HUES6 (cell line): ENCODE data around the gene DDX43.
"Not testable (repeated sequence)": the region's sequence is repeated elsewhere in the genome, so short reads cannot be mapped to it uniquely, and the experiment has no call there.

Source experiments
- H3K27ac ChIP-seq: 2 replicates; pipeline ENCODE4 v1.7.0; 2013; ENCODE audit warnings: low read depth, mild to moderate bottlenecking, low read length, inconsistent platforms
- H3K27me3 ChIP-seq: 2 replicates; pipeline ENCODE4 v1.6.1; 2013; ENCODE audit warnings: low read length; ENCODE audit not compliant: control insufficient read depth, insufficient read depth
- H3K36me3 ChIP-seq: 2 replicates; pipeline ENCODE4 v1.6.1; 2013; ENCODE audit warnings: low read length; ENCODE audit not compliant: control insufficient read depth, insufficient read depth
- H3K4me1 ChIP-seq: 2 replicates; pipeline ENCODE4 v1.6.1; 2013; ENCODE audit warnings: low read length; ENCODE audit not compliant: control insufficient read depth, insufficient read depth
- H3K4me3 ChIP-seq: 2 replicates; pipeline ENCODE4 v1.5.1; 2013; ENCODE audit warnings: low read depth, low read length
- H3K9ac ChIP-seq: one replicate; pipeline ENCODE4 v1.6.1; 2013; ENCODE audit warnings: mild to moderate bottlenecking, low read length
- H3K9me3 ChIP-seq: 2 replicates; pipeline ENCODE4 v1.6.1; 2013; ENCODE audit warnings: low read depth, low read length; ENCODE audit not compliant: control insufficient read depth, insufficient read depth

Gene DDX43

GRCh38 chr6:73389854-73390253 lies 4.8 kb upstream of the DDX43 start:
- Histone ChIP-seq H3K4me1 (peaks cover 4% of the 10 kb centered on the region; the same call in 1 of the 2 replicates), H3K4me3 (no peak overlapping the region), H3K27ac (no peak overlapping the region), H3K36me3 (no peaks in the 10 kb centered on the region), H3K9me3 (no peaks in the 10 kb centered on the region), H3K9ac (no peak overlapping the region), H3K27me3 (no peaks in the 10 kb centered on the region)

- Histone ChIP-seq H3K4me1 (peaks cover 4% of the 10 kb centered on the region; the same call in 1 of the 2 replicates), H3K27ac (no peak overlapping the region), H3K9me3 (no peaks in the 10 kb centered on the region), H3K27me3 (no peaks in the 10 kb centered on the region), H3K4me3 (no peak overlapping the region), H3K9ac (no peak overlapping the region), H3K36me3 (no peaks in the 10 kb centered on the region)
These were observed 3.0 kb upstream of the DDX43 start for GRCh38 chr6:73391675-73392074.

- not testable (repeated sequence) for H3K4me1 ChIP-seq, H3K36me3 ChIP-seq, H3K27ac ChIP-seq, H3K9ac ChIP-seq, H3K27me3 ChIP-seq, H3K9me3 ChIP-seq, H3K4me3 ChIP-seq
These were observed 2.4 kb upstream of the DDX43 start for GRCh38 chr6:73392188-73392587.

- Histone ChIP-seq H3K27ac (no peak overlapping the region), H3K9me3 (no peaks in the 10 kb centered on the region), H3K27me3 (no peaks in the 10 kb centered on the region), H3K4me1 (peaks cover 3% of the 10 kb centered on the region; the same call in 1 of the 2 replicates), H3K9ac (no peak overlapping the region), H3K4me3 (no peak overlapping the region), H3K36me3 (no peaks in the 10 kb centered on the region)
These were observed 1.4 kb upstream of the DDX43 start for GRCh38 chr6:73393278-73393677.

- Histone ChIP-seq H3K9ac (no peak overlapping the region), H3K36me3 (no peaks in the 10 kb centered on the region), H3K9me3 (no peaks in the 10 kb centered on the region), H3K27me3 (no peaks in the 10 kb centered on the region), H3K4me1 (no peaks in the 10 kb centered on the region), H3K27ac (no peak overlapping the region), H3K4me3 (no peak overlapping the region)
These were observed 1.2 kb downstream of the DDX43 start for GRCh38 chr6:73395875-73396274.

GRCh38 chr6:73400656-73401055 lies 6.0 kb downstream of the DDX43 start:
- Histone ChIP-seq H3K36me3 (no peaks in the 10 kb centered on the region), H3K9ac (no peak overlapping the region), H3K27me3 (no peaks in the 10 kb centered on the region), H3K4me3 (no peak overlapping the region), H3K27ac (no peak overlapping the region), H3K9me3 (no peaks in the 10 kb centered on the region), H3K4me1 (no peaks in the 10 kb centered on the region)

GRCh38 chr6:73409395-73409794 lies 14.8 kb downstream of the DDX43 start:
- no peak overlapping the region for H3K4me3 ChIP-seq
- H3K27ac ChIP-seq = no peak overlapping the region
- no peaks in the 10 kb centered on the region for H3K36me3 ChIP-seq
- no peaks in the 10 kb centered on the region for H3K27me3 ChIP-seq
- H3K9ac ChIP-seq = no peak overlapping the region
- no peaks in the 10 kb centered on the region for H3K4me1 ChIP-seq
- H3K9me3 ChIP-seq = no peaks in the 10 kb centered on the region

GRCh38 chr6:73413102-73413501 lies 18.5 kb downstream of the DDX43 start:
- no peak overlapping the region for H3K9ac ChIP-seq
- H3K27ac ChIP-seq = no peak overlapping the region
- no peak overlapping the region for H3K4me3 ChIP-seq
- no peaks in the 10 kb centered on the region for H3K36me3 ChIP-seq
- H3K4me1 ChIP-seq = no peaks in the 10 kb centered on the region
- H3K9me3 ChIP-seq = no peaks in the 10 kb centered on the region
- no peaks in the 10 kb centered on the region for H3K27me3 ChIP-seq

GRCh38 chr6:73418081-73418741 lies 23.6 kb downstream of the DDX43 start:
- no peak overlapping the region for H3K9ac ChIP-seq
- H3K27ac ChIP-seq = no peak overlapping the region
- H3K4me3 ChIP-seq = no peak overlapping the region
- H3K9me3 ChIP-seq = no peaks in the 10 kb centered on the region
- no peaks in the 10 kb centered on the region for H3K4me1 ChIP-seq
- no peaks in the 10 kb centered on the region for H3K36me3 ChIP-seq
- H3K27me3 ChIP-seq = no peaks in the 10 kb centered on the region

- Histone ChIP-seq H3K27ac (no peak overlapping the region), H3K4me1 (no peaks in the 10 kb centered on the region), H3K27me3 (no peaks in the 10 kb centered on the region), H3K9me3 (no peaks in the 10 kb centered on the region), H3K9ac (no peak overlapping the region), H3K4me3 (no peak overlapping the region), H3K36me3 (no peaks in the 10 kb centered on the region)
These were observed 26.9 kb downstream of the DDX43 start for GRCh38 chr6:73421534-73421933.

GRCh38 chr6:73435236-73435635 lies 40.6 kb downstream of the DDX43 start:
- H3K27ac ChIP-seq = no peak overlapping the region
- H3K4me1 ChIP-seq = no peaks in the 10 kb centered on the region
- H3K36me3 ChIP-seq = no peaks in the 10 kb centered on the region; the same call in 1 of the 2 replicates
- H3K4me3 ChIP-seq = no peak overlapping the region
- no peaks in the 10 kb centered on the region for H3K9me3 ChIP-seq
- H3K9ac ChIP-seq = no peak overlapping the region
- no peaks in the 10 kb centered on the region for H3K27me3 ChIP-seq
